HepG2 (cell line): ENCODE data around the gene HHIPL2.

Experiments
- EP300 ChIP-seq, 3 experiments: sonication (generic) in 1 of 3; formaldehyde crosslinking in 1 of 3; IDR thresholded peaks; 2 replicates each; pipeline versions ENCODE4 v1.5.1 to v1.6.1; 2011 to 2020; ENCODE audit warnings: low read depth in 2 of 3, low read length in 2 of 3, borderline replicate concordance in 1 of 3, improper control_type of control experiment in 1 of 3, mild to moderate bottlenecking in 1 of 3, missing genetic modification reagents in 1 of 3, moderate library complexity in 1 of 3
- HNF4A ChIP-seq: sonication (generic); formaldehyde crosslinking; IDR thresholded peaks from 2 replicates; pipeline ENCODE4 v1.4.0; 2020; ENCODE audit warnings: missing genetic modification reagents
- KLF9 ChIP-seq: IDR thresholded peaks from 2 replicates; pipeline ENCODE4 v1.6.1; 2016; ENCODE audit warnings: low read depth
- MTA3 ChIP-seq: sonication (generic); formaldehyde crosslinking; IDR thresholded peaks from 2 replicates; pipeline ENCODE4 v1.4.0; 2020; ENCODE audit warnings: missing genetic modification reagents
- RFX5 ChIP-seq: IDR thresholded peaks from 2 replicates; pipeline ENCODE4 v1.6.1; 2011; ENCODE audit warnings: low read depth, low read length, improper control_type of control experiment
- TF ChIP-seq, protein P1 (sequence below): sonication (generic); formaldehyde crosslinking; conservative IDR thresholded peaks from 2 replicates; pipeline ENCODE4 v1.5.0; 2020; ENCODE audit warnings: missing genetic modification reagents
- TF ChIP-seq, protein P2 (sequence below): sonication (generic); formaldehyde crosslinking; IDR thresholded peaks from 2 replicates; pipeline ENCODE4 v1.5.0; 2020; ENCODE audit warnings: mild to moderate bottlenecking, missing genetic modification reagents, moderate library complexity
- TF ChIP-seq, protein P3 (sequence below): sonication (generic); formaldehyde crosslinking; IDR thresholded peaks from 2 replicates; pipeline ENCODE4 v1.8.0; 2022; ENCODE audit warnings: low read depth, missing genetic modification reagents
- TF ChIP-seq, protein P4 (sequence below), 2 experiments: sonication (generic) in 1 of 2; formaldehyde crosslinking in 1 of 2; IDR thresholded peaks; 2 replicates each; pipeline versions ENCODE4 v1.5.1 to v1.6.1; 2011 to 2020; ENCODE audit warnings: borderline replicate concordance in 1 of 2, low read depth in 1 of 2, low read length in 1 of 2, mild to moderate bottlenecking in 1 of 2, missing genetic modification reagents in 1 of 2, moderate library complexity in 1 of 2

DNA sequence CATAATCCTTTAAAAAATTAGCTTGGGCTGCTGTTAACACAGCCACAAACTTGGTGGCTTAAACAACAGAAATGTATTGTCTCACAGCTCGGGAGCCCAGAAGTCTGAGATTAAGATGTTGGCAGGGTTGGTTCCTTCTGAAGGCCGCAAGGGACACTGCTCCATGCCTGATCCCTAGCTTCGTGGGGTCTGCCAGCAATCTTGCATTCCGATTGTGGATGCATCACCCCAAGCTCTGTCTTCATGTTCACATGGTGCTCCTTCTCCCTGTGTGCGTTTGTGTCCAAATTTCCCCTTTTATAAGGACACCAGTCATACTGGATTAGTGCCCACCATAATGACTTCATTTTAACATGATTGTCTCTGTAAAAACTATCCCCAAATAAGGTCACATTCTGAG lies 5.0 kb upstream of the HHIPL2 start:
- TF ChIP-seq EP300 (IDR thresholded peaks at IDR 0.05; ENCODE audit: low read depth in 2 of 2, low read length in 2 of 2) (no peak), EP300 (CRISPR knock-in tag; IDR thresholded peaks at IDR 0.05; ENCODE audit: borderline replicate concordance) (no peak), KLF9 (CRISPR knock-in tag) (no peak), MTA3 (no peak), RFX5 (no peak), HNF4A (no peak)
- TF ChIP-seq, protein P1, sequence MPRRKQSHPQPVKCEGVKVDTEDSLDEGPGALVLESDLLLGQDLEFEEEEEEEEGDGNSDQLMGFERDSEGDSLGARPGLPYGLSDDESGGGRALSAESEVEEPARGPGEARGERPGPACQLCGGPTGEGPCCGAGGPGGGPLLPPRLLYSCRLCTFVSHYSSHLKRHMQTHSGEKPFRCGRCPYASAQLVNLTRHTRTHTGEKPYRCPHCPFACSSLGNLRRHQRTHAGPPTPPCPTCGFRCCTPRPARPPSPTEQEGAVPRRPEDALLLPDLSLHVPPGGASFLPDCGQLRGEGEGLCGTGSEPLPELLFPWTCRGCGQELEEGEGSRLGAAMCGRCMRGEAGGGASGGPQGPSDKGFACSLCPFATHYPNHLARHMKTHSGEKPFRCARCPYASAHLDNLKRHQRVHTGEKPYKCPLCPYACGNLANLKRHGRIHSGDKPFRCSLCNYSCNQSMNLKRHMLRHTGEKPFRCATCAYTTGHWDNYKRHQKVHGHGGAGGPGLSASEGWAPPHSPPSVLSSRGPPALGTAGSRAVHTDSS (CRISPR knock-in tag), result no peak
- TF ChIP-seq, protein P2, sequence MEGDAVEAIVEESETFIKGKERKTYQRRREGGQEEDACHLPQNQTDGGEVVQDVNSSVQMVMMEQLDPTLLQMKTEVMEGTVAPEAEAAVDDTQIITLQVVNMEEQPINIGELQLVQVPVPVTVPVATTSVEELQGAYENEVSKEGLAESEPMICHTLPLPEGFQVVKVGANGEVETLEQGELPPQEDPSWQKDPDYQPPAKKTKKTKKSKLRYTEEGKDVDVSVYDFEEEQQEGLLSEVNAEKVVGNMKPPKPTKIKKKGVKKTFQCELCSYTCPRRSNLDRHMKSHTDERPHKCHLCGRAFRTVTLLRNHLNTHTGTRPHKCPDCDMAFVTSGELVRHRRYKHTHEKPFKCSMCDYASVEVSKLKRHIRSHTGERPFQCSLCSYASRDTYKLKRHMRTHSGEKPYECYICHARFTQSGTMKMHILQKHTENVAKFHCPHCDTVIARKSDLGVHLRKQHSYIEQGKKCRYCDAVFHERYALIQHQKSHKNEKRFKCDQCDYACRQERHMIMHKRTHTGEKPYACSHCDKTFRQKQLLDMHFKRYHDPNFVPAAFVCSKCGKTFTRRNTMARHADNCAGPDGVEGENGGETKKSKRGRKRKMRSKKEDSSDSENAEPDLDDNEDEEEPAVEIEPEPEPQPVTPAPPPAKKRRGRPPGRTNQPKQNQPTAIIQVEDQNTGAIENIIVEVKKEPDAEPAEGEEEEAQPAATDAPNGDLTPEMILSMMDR (CRISPR knock-in tag), result no peak
- TF ChIP-seq, protein P3, sequence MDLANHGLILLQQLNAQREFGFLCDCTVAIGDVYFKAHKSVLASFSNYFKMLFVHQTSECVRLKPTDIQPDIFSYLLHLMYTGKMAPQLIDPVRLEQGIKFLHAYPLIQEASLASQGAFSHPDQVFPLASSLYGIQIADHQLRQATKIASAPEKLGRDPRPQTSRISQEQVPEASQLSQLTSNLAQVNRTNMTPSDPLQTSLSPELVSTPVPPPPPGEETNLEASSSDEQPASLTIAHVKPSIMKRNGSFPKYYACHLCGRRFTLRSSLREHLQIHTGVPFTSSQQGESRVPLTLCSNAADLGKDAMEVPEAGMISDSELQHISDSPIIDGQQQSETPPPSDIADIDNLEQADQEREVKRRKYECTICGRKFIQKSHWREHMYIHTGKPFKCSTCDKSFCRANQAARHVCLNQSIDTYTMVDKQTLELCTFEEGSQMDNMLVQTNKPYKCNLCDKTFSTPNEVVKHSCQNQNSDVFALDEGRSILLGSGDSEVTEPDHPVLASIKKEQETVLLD (CRISPR knock-in tag), result no peak
- TF ChIP-seq, protein P4, sequence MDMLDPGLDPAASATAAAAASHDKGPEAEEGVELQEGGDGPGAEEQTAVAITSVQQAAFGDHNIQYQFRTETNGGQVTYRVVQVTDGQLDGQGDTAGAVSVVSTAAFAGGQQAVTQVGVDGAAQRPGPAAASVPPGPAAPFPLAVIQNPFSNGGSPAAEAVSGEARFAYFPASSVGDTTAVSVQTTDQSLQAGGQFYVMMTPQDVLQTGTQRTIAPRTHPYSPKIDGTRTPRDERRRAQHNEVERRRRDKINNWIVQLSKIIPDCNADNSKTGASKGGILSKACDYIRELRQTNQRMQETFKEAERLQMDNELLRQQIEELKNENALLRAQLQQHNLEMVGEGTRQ (IDR thresholded peaks at IDR 0.05; ENCODE audit: low read depth, low read length), result no peak
- TF ChIP-seq, protein P4 (CRISPR knock-in tag; IDR thresholded peaks at IDR 0.05; ENCODE audit: borderline replicate concordance), result no peak
